ENCODE measurements around the gene LKAAEAR1.

Gene LKAAEAR1

DNA sequence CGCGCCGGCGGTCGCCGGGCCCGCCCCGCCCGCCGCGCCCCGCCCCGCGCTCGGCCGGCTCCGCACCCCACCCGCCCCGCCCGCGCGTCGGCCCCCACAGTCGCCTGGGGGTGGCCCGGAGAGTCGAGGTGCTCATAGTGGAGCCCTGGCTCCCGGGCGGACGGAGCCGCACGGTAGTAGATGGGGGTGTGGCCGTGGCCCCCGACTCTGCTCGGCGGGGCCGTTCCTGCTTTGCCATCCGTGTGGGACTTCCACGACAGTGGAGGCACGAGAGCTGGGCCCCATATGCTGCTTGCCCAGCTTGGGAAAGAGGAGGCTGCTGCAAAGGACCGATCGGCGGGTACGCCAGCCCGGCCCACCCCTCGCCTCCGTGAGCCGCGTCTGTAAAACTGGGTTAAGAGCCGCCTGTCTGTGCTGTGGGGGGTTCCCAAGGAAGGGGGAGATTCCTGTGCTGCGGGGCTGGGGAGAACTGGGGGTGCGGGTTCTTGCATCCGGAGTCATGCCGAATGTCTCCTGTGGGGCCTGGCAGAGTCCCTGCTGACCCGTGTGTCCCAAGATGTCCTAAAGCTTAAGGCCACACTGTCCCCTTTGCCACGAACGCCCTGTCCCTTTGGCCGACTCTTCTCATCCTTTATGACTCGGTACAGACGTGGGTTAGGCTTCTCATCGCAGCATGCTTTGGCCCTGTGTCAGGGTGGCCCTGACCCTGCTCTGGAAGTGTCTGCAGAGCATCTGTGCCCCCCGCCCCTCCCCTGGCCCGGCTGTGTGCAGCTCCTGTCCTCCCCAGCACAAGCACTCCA lies 4.0 kb downstream of the LKAAEAR1 start, which contains the start of gene OPRL1:
TSS of gene OPRL1 (plus strand) at position 70 of the 800 bp plus-strand sequence. CDS start 12,639 bp downstream, outside the sequence.
- in situ Hi-C loops (cut with MboI; ENCODE audit: low sequenced_read_pairs) = no loop called here

DNA sequence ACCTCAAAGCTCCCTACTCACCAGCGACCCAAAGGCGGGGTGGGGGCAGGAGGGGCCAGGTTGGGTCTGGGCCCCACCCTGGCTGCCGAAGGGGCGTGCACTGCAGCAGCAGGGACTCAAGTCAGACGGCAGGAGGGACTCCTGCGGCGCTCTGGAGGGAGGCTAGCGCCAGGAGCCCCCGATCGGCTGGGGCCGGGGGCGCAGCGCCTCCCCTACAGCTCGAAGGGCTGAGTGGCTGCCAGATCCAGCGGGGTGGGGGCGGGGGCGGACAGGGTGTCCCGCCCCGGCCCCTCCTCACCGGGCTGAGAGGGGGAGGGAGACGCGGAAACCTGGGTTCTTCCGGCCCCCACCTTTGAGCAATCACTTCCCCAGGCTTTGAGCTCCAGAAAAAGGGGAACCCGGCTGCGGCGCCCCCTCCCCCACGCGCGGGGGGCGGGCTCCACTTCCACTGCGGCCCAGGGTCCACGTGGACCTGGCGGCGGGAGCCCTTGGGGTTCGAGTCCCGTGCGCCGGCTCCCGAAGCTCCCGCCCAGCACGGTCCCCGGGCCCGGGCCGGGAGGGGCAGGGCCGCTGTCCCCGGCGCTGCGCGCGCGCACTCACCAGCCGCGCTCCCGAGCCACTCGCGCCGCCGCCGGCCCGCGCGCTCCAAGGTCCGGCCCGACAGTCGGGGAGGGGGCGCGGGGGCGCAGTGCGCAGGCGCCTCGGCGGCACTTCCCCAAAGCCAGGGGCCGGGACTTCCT lies 4.8 kb downstream of the LKAAEAR1 start, which contains the start of gene RGS19:
TSS of gene RGS19 (minus strand) at position 246 of the 740 bp plus-strand sequence. CDS start 2,632 bp downstream, outside the sequence.
- in situ Hi-C loops (cut with MboI; ENCODE audit: low sequenced_read_pairs) = no loop called here

DNA sequence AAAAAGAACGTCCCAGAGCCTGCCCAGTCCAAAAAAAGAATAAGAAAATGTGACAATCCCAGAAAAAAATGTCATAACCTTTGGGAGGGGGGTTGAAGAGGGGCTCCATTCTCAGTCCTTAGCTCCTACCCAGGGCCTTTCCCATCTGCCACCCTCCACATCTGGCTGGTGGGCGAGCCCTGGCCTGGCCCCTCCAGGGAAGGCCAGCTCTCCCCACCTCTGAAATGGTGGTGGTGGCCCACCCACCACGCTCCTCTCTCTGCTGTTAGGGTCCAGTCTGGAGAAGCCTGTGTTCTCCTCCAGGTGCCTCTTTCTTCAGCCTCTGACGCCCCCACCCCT lies 5.3 kb downstream of the LKAAEAR1 start:
- in situ Hi-C loops (cut with MboI; ENCODE audit: low sequenced_read_pairs) = no loop called here

DNA sequence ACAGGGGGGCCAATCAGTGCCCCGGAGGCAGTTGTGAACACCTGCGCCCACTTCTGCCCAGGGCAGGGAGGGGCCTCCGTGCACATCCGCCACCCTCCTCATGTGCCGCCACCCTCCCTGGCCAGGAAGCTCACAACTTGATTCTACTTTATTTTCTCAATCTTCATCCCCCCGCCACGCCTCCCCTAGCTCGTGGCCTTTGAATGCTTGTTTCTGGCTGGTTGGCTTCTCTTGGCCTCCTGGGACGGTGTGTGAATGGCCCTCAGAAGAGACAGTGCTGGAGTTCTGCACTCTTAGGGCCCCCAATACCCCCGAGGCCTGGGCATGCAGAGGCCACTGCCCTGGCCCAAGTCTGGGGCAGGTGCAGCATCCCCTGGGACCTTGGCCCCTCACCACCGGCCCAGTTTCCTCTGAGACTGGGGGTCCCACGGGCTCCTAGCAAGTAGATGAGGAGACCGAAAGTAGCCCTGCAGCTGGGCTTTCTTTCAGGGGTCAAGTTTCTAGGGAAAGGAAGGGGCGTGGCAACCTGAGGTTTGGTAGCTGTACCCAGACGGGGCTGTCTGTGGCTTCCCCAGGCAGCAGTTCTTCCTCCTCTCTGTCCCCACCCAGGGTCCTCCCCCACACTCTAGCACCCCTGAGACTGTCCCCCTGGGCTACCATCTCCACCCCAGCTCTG lies 6.2 kb downstream of the LKAAEAR1 start:
- in situ Hi-C loops (cut with MboI; ENCODE audit: low sequenced_read_pairs) = no loop called here

DNA sequence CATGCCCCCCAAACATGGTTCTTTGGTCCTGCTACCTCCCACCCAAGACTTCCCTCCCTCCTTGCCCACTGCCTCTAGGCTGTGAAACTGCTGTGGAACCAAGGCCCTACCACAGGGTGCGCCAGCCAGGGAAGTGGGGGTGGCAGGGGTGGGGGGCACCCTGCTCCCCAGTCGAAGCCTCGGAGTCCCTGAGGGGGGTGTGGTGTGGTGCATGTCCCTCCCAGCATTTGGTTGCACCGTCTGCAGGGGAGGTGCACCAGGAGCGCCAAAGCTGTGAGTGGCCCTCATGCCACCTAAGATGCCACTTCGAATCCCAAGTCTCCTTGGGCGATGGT lies 6.7 kb downstream of the LKAAEAR1 start:
- in situ Hi-C loops (cut with MboI; ENCODE audit: low sequenced_read_pairs) = no loop called here

DNA sequence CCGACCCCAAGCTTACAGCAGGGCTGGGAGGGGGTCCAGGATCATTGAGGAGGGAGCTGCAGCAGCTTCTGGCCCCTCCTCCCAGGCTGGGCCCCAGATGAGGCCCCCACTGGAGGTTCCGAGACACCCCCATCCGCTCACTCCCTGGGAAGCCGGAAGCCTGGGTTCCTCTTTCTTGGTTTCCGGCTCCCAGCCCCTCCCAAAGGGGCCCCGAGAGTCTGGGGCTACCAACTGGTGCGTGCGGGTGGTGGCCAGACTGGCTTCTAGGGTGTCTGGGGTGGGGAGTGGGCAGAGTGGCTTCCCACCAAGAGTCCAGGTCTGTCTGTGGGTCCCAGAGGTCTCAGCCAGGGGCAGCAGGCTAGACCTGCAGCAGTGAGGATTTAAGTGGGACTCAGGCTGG lies 7.1 kb downstream of the LKAAEAR1 start:
- in situ Hi-C loops (cut with MboI; ENCODE audit: low sequenced_read_pairs) = no loop called here

DNA sequence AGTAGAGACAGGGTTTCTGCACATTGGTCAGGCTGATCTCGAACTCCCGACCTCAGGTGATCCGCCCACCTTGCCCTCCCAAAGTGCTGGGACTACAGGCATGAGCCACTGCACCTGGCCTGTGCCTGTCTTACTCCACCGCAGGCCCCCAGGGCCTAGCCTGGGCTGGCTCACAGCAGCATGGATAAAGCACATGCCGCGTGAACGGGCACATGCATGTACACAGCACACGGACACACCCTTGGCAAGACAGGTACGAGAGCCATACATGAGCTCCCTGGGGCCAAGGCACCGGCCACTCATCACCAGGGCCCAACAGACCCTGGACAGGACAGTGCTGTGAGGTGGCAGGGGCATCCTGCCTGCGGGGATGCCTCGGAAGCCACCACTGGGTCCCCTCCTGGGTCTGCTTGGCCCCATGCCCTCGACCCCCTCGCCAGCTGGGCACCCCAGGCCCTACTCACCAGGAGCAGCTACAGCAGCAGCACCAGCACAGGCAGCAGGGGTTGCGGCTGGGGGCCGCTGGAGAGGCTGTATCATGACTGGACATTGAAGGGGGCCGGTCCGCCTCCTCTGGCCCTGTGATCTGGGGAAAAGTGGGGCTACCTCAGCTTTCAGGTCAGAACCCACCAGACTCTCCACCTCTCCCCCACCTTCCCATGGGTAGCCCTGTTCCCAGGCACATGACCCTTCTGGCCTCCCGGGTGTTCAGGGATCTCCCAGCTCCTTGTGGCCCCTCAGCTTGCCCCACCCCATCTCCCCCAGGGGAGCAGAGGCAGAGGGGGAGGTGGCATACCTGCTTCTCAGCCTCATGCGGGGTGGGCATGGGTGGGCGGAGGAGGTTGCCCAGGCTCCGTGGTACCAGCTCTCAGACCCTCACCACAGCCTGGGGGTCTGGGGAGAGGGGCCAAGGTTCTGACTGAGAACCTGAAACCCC lies 7.9 kb downstream of the LKAAEAR1 start:
- in situ Hi-C loops (cut with MboI; ENCODE audit: low sequenced_read_pairs) = no loop called here

DNA sequence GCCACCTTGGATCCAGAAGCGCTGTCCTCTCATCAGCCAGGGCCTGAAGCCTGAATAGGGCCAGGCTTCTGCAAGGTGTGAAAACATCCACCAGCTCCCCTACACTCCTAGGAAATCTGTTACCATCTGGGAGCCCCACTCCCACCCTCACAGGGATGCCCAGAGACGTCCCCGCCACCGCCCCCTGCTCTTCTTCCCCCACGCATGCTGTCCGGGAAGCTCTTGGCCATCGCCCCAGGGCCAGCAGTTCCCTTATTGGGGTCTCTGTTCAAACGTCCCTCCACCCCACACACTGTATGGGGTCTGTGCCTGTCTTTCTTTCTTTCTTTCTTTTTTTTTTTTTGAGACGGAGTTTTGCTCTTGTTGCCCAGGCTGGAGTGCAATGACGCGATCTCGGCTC lies 8.6 kb downstream of the LKAAEAR1 start:
- in situ Hi-C loops (cut with MboI; ENCODE audit: low sequenced_read_pairs) = no loop called here

DNA sequence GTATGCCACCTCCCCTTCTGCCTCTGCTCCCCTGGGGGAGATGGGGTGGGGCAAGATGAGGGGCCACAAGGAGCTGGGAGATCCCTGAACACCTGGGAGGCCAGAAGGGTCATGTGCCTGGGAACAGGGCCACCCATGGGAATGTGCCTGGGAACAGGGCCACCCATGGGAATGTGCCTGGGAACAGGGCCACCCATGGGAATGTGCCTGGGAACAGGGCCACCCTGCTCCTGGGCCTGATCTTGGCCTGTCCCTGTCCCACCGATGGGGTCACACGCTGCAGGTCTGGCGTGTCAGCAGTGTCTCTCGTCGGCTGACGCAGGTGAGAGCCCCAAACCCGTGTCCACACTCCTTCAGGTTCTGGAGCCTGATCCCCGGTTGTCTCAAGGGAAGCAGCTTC lies 9.2 kb downstream of the LKAAEAR1 start:
- in situ Hi-C loops (cut with MboI; ENCODE audit: low sequenced_read_pairs) = no loop called here

DNA sequence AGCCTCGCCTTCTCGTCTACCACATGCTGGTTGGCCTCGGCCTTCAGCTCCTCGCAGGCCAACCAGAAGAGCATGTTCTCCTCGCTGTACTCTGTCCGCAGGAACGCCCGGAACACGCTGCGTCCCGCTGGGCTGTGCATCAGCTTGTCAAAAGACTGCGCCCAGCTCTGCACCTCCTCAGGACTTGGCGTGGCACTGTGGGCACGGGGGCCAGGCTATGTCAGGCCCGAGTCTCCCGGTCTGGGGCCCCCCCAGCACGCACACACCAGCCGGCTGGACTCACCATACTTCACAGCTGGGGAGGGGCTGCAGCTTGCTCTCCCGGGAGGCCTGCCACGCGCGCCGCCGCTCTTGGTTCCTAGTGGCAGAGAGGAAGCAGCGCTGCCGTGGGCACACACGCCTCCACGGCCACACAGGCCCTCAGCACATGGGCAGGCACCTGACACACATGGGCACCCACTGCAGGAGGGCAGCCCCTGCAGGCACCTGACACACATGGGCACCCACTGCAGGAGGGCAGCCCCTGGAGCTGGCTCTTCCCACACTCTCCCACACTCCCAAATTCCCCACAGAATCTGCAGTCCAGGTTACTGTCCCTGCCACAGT lies 9.9 kb downstream of the LKAAEAR1 start:
- in situ Hi-C loops (cut with MboI; ENCODE audit: low sequenced_read_pairs) = no loop called here

DNA sequence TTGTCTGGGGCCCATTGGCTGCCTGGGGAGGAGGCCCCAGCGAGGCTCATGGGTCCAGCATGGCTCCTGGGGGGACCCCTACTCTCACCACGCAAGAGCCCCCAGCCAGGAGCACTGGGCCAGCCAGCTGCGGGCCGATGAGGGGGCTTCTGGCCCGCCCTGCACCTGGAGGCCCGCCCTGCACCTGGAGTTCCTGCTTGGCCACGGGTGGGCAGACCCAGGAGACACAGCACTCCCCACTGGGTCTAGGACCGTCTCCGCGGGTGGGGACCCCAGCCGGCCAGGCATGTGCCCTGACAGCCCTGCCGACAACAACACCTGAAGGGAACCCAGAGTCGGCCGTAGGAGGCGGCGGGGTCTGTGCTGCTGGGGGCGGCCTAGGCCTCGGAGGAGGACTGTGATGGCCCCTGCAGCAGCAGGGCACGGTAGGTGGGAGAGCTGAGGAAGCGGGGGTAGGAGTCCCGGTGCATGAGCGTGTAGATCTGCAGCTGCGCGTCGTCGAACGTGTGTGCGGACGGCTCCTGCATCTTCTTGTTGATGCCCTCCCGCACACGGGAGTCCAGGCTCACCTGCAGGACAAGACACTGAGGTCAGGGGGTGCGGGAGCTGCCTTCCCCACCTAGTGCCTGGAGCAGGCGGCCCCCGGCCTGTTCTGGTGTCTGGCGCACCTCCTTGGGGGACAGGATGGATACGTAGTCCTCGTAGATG lies 10.6 kb downstream of the LKAAEAR1 start:
- in situ Hi-C loops (cut with MboI; ENCODE audit: low sequenced_read_pairs) = no loop called here

DNA sequence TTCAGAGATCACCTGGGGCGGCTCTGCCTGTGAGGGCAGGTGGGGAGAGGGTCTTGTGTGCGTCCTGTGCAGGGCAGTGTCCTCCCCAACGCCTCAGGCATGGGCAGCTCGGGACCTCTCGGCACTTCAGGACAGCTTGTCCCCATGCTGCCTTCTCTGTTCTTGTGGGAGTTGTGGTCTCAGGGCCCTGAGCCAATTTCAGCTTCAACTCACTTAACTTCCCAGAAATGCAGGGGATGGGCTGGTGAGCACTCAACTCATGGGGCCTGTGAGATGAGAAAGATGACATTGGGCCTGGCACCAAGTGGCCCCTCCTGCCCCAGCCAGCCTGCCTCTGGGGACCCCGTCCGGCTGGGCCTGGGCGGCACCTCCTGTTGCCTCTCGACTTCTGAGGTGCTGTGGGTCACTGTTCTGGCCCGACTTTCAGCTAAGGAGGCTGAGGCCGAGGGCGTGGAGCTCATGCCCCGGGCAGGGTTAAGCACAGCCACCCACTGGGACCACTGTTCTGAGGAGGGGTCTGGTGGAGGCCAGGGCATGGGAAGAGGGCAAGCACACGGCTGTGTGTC lies 11.6 kb downstream of the LKAAEAR1 start:
- in situ Hi-C loops (cut with MboI; ENCODE audit: low sequenced_read_pairs) = no loop called here

DNA sequence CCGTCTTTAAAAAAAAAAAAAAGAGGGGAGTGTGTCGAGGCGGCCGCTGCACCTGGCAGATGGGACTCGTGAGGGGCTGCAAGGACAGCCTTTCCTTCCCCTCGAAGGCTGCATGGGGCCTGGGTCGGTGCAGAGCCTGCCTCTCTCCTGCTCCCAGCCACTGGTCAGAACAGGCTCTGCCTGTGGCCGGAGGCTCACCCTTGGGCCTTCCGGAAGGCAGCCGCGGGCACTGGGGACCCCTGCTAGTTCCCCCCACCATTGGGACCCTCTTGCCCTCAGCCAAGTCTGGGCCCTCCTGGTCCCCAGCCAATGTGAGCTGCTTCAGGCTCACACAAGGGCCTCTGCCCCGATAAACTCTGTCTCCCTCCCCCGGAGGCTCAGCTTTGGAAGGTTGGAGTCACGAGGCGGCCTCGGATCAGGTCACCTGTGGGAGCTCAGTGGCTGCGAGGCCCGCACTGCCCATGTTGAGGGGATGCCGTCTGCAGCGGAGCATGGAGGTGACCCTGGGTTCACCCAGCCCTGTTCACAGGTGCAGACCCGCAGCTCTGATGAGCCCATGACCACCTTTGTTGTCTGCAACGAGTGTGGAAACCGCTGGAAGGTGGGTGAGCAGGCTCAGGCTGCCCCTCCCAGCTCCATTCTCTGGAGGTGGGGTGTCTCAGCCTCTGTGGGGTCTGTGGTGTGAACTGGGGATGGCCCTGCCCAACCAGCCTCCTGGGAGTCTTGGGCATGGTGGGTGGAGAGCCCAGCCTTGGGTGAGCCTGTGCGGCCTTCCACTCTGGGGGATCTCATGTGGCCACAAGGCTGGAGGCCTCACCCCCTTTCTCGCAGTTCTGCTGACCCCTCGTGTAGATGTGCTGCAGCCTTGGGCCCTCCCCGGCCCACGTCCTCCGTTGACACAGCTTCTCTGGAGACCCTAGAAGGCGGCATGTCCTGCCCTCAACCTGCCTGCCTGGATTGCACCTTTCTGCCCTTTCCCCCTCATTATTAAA lies 12.6 kb downstream of the LKAAEAR1 start:
- in situ Hi-C loops (cut with MboI; ENCODE audit: low sequenced_read_pairs) = no loop called here

DNA sequence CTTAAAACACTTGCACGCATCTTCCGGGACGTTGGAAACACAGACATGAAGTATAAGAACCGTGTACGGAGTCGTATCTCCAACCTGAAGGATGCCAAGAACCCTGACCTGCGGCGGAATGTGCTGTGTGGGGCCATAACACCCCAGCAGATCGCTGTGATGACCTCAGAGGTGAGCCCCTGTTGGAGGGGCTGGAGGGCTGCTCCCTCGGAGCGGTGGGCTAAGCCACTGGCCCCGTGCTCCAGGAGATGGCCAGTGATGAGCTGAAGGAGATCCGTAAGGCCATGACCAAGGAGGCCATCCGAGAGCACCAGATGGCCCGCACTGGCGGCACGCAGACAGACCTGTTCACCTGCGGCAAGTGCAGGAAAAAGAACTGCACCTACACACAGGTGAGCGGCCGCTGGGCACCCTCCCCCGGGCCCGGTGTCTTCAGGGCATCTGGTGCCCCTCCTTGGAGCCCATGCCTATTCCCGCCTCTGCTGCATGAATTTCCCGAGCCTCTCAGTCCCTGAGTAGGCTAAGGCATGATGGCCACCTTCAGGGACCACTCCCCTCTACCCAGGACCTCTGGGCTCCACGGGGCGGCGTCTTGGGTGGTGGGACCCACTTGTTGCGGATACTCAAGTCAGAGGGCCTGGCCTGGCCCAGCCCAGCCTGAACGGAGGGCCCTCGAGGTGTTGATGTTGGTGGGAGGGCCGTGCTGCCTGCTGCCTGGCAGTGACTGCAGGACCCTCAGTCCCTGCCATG lies 13.8 kb downstream of the LKAAEAR1 start:
- in situ Hi-C loops (cut with MboI; ENCODE audit: low sequenced_read_pairs) = no loop called here

DNA sequence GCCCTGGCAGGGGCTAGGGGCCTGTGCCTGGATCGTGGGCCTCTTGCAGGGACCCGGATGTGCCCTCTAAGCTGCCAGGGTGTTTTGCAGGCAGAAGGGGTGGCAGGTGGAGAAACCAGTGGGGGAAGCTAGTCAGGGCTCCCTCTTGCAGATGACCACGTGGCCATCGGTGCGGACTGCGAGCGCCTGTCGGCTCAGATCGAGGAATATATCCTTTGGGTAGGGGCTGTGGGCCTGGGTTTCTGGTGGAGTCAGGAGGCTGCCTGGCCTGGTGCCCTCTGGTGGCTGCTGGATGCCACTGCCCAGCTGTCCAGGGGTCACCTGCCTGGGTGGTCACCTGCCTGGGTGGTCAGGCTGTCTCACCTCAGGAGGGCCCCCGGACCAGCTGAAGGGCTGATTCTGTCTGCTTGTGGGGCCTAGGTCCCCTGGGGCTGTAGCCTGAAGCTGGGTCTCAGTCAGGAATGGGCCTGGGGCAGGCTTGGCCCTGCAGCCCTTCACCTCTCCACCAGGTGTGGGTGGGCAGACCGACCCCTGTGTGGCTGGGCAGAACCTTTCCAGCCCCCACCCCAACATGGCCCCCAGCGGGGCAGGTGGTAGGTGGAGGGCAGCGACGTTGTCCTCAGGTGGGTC lies 14.5 kb downstream of the LKAAEAR1 start:
- in situ Hi-C loops (cut with MboI; ENCODE audit: low sequenced_read_pairs) = no loop called here

DNA sequence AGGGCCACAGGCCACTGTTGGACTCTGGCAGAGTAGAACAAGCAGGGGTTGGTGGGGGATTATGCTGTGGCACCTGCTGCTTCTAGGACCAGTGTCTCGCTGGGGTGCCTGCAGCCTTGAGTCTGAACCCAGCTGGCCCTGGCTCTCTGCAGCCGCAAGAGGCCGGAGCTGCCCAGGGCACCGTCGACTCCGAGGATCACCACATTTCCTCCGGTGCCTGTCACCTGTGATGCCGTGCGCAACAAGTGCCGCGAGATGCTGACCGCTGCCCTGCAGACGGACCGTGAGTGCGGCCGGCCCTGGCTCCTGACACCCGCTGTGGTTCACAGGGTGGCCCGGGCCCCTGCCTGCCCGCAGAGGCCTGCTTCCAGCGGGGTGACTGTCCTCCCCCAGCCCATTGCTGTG lies 15.0 kb downstream of the LKAAEAR1 start:
- in situ Hi-C loops (cut with MboI; ENCODE audit: low sequenced_read_pairs) = no loop called here
